HCT116 (cell line): ENCODE data around the gene NOP16. TPM values are rescaled to one million over a fixed set of nuclear protein-coding genes. Genes with fewer than 3 reads are reported as not detected.

Experiments
- ATAC-seq: fragments of 200-7000 bp; cut with Tn5 transposase; 2 replicates; pipeline ENCODE4 v1.9.1; 2020; ENCODE audit warnings: mild to moderate bottlenecking, moderate library complexity
- BruUV-seq: library from RNA; stranded (reverse); fragments of 400-500 nt; replicated peaks from 2 replicates; lab custom pipeline; 2021; lab: Mats Ljungman, UMichigan
- CTCF ChIA-PET: fragments of 300-600 bp; sonication (Branson Sonifier 250); formaldehyde crosslinking; loops from one replicate; lab custom pipeline; 2021; ENCODE audit warnings: antibody characterized with exemption; lab: Charles Lee
- POLR2A ChIA-PET: fragments of 300-600, 350-600 bp; sonication (Branson Sonifier 250); formaldehyde crosslinking; loops from one replicate; lab custom pipeline; 2021; ENCODE audit warnings: antibody characterized with exemption; lab: Charles Lee
- RAD21 ChIA-PET, 2 experiments: fragments of 300-600 bp; sonication (Branson Sonifier 250); formaldehyde crosslinking; loops; one replicate each; lab custom pipeline; 2023; ENCODE audit warnings: low total read pairs in 2 of 2; ENCODE audit not compliant: uncharacterized antibody in 2 of 2, unreplicated experiment in 2 of 2, low non-redundant PET in 1 of 2; lab: Charles Lee
- DNase-seq: peaks from one replicate; pipeline ENCODE4 v3.0.0-alpha.2; 2010; ENCODE audit warnings: low read depth, low spot score
- H2AFZ ChIP-seq: fragments of 200-600 bp; shearing (Covaris generic), sonication (generic); 2 replicates; pipeline ENCODE4 v1.6.1; 2017; ENCODE audit warnings: low read depth, mixed run types, mixed read lengths, antibody characterized with exemption, low read length; ENCODE audit not compliant: poor library complexity, severe bottlenecking
- H3K27ac ChIP-seq: 2 replicates; pipeline ENCODE4 v1.5.1; 2012; ENCODE audit warnings: low read depth, low read length
- H3K27me3 ChIP-seq: fragments of 200-600 bp; sonication (generic); 2 replicates; pipeline ENCODE4 v1.6.1; 2016; ENCODE audit warnings: mixed run types, low read length, mixed read lengths; ENCODE audit not compliant: insufficient read depth
- H3K36me3 ChIP-seq, 2 experiments: fragments of 200-500 bp in 1 of 2; fragments of 200-600 bp in 1 of 2; sonication (Bioruptor generic) in 1 of 2; sonication (generic) in 1 of 2; 2 replicates each; pipeline versions ENCODE4 v1.5.1 to v1.6.1; 2014 to 2016; ENCODE audit warnings: low read length in 2 of 2, inconsistent platforms in 1 of 2, mixed read lengths in 1 of 2, mixed run types in 1 of 2; ENCODE audit not compliant: insufficient read depth in 2 of 2, control insufficient read depth in 1 of 2
- H3K4me1 ChIP-seq, 2 experiments: fragments of 200-600 bp in 1 of 2; sonication (generic) in 1 of 2; 2 replicates each; pipeline versions ENCODE4 v1.5.1 to v1.6.1; 2012 to 2017; ENCODE audit warnings: low read length in 2 of 2, inconsistent platforms in 1 of 2, mild to moderate bottlenecking in 1 of 2, mixed read lengths in 1 of 2, mixed run types in 1 of 2, moderate library complexity in 1 of 2; ENCODE audit not compliant: insufficient read depth in 2 of 2, control insufficient read depth in 1 of 2
- H3K4me2 ChIP-seq: fragments of 200-600 bp; sonication (generic); 2 replicates; pipeline ENCODE4 v1.6.1; 2017; ENCODE audit warnings: mixed run types, low read length, mixed read lengths
- H3K4me3 ChIP-seq, 2 experiments: fragments of 200-600 bp in 1 of 2; sonication (generic) in 1 of 2; replicated peaks in 1 of 2; 2 replicates each; pipeline ENCODE4 v1.5.1; 2011 to 2016; ENCODE audit warnings: low read length in 2 of 2, control low read depth in 1 of 2, low read depth in 1 of 2, mild to moderate bottlenecking in 1 of 2, mixed read lengths in 1 of 2, mixed run types in 1 of 2
- H3K79me2 ChIP-seq: fragments of 200-600 bp; sonication (generic); 2 replicates; pipeline ENCODE4 v1.6.1; 2017; ENCODE audit warnings: mild to moderate bottlenecking, mixed run types, low read length, moderate library complexity, mixed read lengths; ENCODE audit not compliant: insufficient read depth
- H3K9ac ChIP-seq: fragments of 200-600 bp; sonication (generic); 2 replicates; pipeline ENCODE4 v1.6.1; 2016; ENCODE audit warnings: low read length, mixed read lengths
- H3K9me2 ChIP-seq: fragments of 200-600 bp; sonication (generic), shearing (Covaris generic); 2 replicates; pipeline ENCODE4 v1.6.1; 2017; ENCODE audit warnings: mixed run types, mild to moderate bottlenecking, moderate library complexity; ENCODE audit not compliant: insufficient read depth
- H3K9me3 ChIP-seq, 2 experiments: fragments of 200-500 bp in 1 of 2; fragments of 200-600 bp in 1 of 2; sonication (Bioruptor generic) in 1 of 2; sonication (generic) in 1 of 2; 2 replicates each; pipeline ENCODE4 v1.6.1; 2014 to 2017; ENCODE audit warnings: low read length in 2 of 2, mixed read lengths in 2 of 2, inconsistent platforms in 1 of 2, low read depth in 1 of 2, mild to moderate bottlenecking in 1 of 2, mixed run types in 1 of 2, moderate library complexity in 1 of 2; ENCODE audit not compliant: control insufficient read depth in 1 of 2, insufficient read depth in 1 of 2
- H4K20me1 ChIP-seq: fragments of 200-600 bp; sonication (generic), shearing (Covaris generic); 2 replicates; pipeline ENCODE4 v1.6.1; 2017; ENCODE audit warnings: mixed run types, mild to moderate bottlenecking, moderate library complexity; ENCODE audit not compliant: insufficient read depth
- CBX3 ChIP-seq: IDR thresholded peaks from 2 replicates; pipeline ENCODE4 v1.6.1; 2012; ENCODE audit warnings: low read depth
- CEBPB ChIP-seq: IDR thresholded peaks from 2 replicates; pipeline ENCODE4 v1.6.1; 2012; ENCODE audit warnings: low read depth
- CTCF ChIP-seq, 3 experiments: fragments of 200-600 bp in 1 of 3; sonication (generic) in 1 of 3; IDR thresholded peaks in 2 of 3; conservative IDR thresholded peaks in 1 of 3; 2 replicates each; pipeline ENCODE4 v1.5.1; 2012 to 2017; ENCODE audit warnings: low read depth in 2 of 3, low read length in 2 of 3, antibody characterized with exemption in 1 of 3, borderline replicate concordance in 1 of 3, control low read depth in 1 of 3, mild to moderate bottlenecking in 1 of 3, mixed read lengths in 1 of 3, mixed run types in 1 of 3, moderate library complexity in 1 of 3; ENCODE audit not compliant: insufficient read depth in 1 of 3
- EGR1 ChIP-seq: IDR thresholded peaks from 2 replicates; pipeline ENCODE4 v1.6.1; 2012; ENCODE audit warnings: low read depth
- ELF1 ChIP-seq: IDR thresholded peaks from 2 replicates; pipeline ENCODE4 v1.6.1; 2012; ENCODE audit warnings: low read depth, borderline replicate concordance
- EZH2phosphoT487 ChIP-seq: fragments of 200-600 bp; IDR thresholded peaks from 2 replicates; pipeline ENCODE4 v1.6.1; 2018; ENCODE audit warnings: antibody characterized with exemption, borderline replicate concordance
- FOSL1 ChIP-seq: IDR thresholded peaks from 2 replicates; pipeline ENCODE4 v1.6.1; 2012; ENCODE audit warnings: low read depth
- MAX ChIP-seq: IDR thresholded peaks from 2 replicates; pipeline ENCODE4 v1.6.1; 2012
- POLR2A ChIP-seq: IDR thresholded peaks from 2 replicates; pipeline ENCODE4 v1.7.0; 2011; ENCODE audit warnings: borderline replicate concordance; ENCODE audit not compliant: insufficient read depth, insufficient read length; ENCODE audit errors: extremely low read depth
- POLR2AphosphoS5 ChIP-seq: IDR thresholded peaks from 2 replicates; pipeline ENCODE4 v1.6.1; 2011; ENCODE audit warnings: mild to moderate bottlenecking, low read depth, low read length, moderate library complexity
- SIN3A ChIP-seq: IDR thresholded peaks from 2 replicates; pipeline ENCODE4 v1.6.1; 2012; ENCODE audit warnings: low read depth
- SP1 ChIP-seq: IDR thresholded peaks from 2 replicates; pipeline ENCODE4 v1.6.1; 2012; ENCODE audit warnings: low read depth
- SRF ChIP-seq: IDR thresholded peaks from 2 replicates; pipeline ENCODE4 v1.6.1; 2012; ENCODE audit warnings: low read depth
- TCF7L2 ChIP-seq: IDR thresholded peaks from 2 replicates; pipeline ENCODE4 v1.7.0; 2011; ENCODE audit warnings: borderline replicate concordance, inconsistent platforms; ENCODE audit not compliant: insufficient read depth, insufficient read length; ENCODE audit errors: extremely low read depth
- YY1 ChIP-seq: IDR thresholded peaks from 2 replicates; pipeline ENCODE4 v1.6.1; 2011; ENCODE audit warnings: low read length, low read depth, moderate library complexity, mild to moderate bottlenecking; ENCODE audit not compliant: insufficient replicate concordance; ENCODE audit errors: extremely low read depth
- ZFX ChIP-seq: fragments of 450-650 bp; IDR thresholded peaks from 2 replicates; pipeline ENCODE4 v1.6.1; 2017
- ZNF274 ChIP-seq: fragments of 200-500 bp; sonication (Bioruptor generic); IDR thresholded peaks from 2 replicates; pipeline ENCODE4 v1.6.1; 2014; ENCODE audit warnings: mild to moderate bottlenecking, low read depth, low read length, inconsistent platforms
- intact Hi-C: fragments of 100-400 bp; cut with micrococcal nuclease; formaldehyde crosslinking; loops from 2 replicates; pipeline ENCODE4 v1.10.0; 2022
- total RNA-seq: library from RNA; stranded (reverse); gene quantifications from one replicate; pipeline ENCODE4 v1.2.1, GENCODE V29; 2021; ENCODE audit not compliant: unreplicated experiment
- TF ChIP-seq, protein P1 (sequence below): IDR thresholded peaks from 2 replicates; pipeline ENCODE4 v1.6.1; 2011; ENCODE audit warnings: mild to moderate bottlenecking, low read length, moderate library complexity; ENCODE audit not compliant: insufficient replicate concordance; ENCODE audit errors: extremely low read depth
- TF ChIP-seq, protein P2 (sequence below): IDR thresholded peaks from 2 replicates; pipeline ENCODE4 v1.6.1; 2012

NOP16 gene
- total RNA-seq, 1 experiment from 2014 or later = 67.1 TPM

- TF ChIP-seq POLR2AphosphoS5 = no peak
Measured at GRCh38 chr5:176355400-176356178, 32.8 kb downstream of the NOP16 start (continued).

GRCh38 chr5:176353533-176353932 lies 34.9 kb downstream of the NOP16 start:
- POLR2A ChIA-PET = no interaction called here
- Histone ChIP-seq H2AFZ (no peak overlapping the region), H3K4me1 (no peaks in the 10 kb centered on the region), H3K4me2 (no peak overlapping the region), H3K4me3 (no peak overlapping the region), H4K20me1 (no peaks in the 10 kb centered on the region), H3K36me3 (peaks cover 29 to 55% of the 10 kb centered on the region in 2 experiments), H3K79me2 (peaks cover 77% of the 10 kb centered on the region), H3K9me2 (no peaks in the 10 kb centered on the region), H3K9me3 (no peaks in the 10 kb centered on the region)
- CTCF ChIA-PET = no interaction called here
- ATAC-seq (no peak), DNase-seq (no peak)
- BruUV-seq = no TSS peak
- intact Hi-C loops = no loop called here
- TF ChIP-seq POLR2AphosphoS5 (no peak), FOSL1 (no peak), CBX3 (no peak), ZFX (no peak), SIN3A (no peak), ZNF274 (no peak), ELF1 (no peak), YY1 (no peak), SRF (no peak), CEBPB (no peak), EZH2phosphoT487 (no peak), POLR2A (no peak), EGR1 (no peak), MAX (no peak), CTCF (IDR thresholded peaks at IDR 0.05 in 2 of 3, conservative IDR thresholded peaks at IDR 0.05 in 1 of 3; ENCODE audit: borderline replicate concordance in 1 of 3, insufficient read depth in 1 of 3, low read depth in 2 of 3, low read length in 2 of 3) (no peak), SP1 (no peak), TCF7L2 (no peak)
- TF ChIP-seq, protein P1, sequence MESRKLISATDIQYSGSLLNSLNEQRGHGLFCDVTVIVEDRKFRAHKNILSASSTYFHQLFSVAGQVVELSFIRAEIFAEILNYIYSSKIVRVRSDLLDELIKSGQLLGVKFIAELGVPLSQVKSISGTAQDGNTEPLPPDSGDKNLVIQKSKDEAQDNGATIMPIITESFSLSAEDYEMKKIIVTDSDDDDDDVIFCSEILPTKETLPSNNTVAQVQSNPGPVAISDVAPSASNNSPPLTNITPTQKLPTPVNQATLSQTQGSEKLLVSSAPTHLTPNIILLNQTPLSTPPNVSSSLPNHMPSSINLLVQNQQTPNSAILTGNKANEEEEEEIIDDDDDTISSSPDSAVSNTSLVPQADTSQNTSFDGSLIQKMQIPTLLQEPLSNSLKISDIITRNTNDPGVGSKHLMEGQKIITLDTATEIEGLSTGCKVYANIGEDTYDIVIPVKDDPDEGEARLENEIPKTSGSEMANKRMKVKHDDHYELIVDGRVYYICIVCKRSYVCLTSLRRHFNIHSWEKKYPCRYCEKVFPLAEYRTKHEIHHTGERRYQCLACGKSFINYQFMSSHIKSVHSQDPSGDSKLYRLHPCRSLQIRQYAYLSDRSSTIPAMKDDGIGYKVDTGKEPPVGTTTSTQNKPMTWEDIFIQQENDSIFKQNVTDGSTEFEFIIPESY = no peak
- TF ChIP-seq, protein P2, sequence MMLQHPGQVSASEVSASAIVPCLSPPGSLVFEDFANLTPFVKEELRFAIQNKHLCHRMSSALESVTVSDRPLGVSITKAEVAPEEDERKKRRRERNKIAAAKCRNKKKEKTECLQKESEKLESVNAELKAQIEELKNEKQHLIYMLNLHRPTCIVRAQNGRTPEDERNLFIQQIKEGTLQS = no peak
- TF ChIP-seq, all 23 proteins: peak for 0
- Histone ChIP-seq H3K9ac (no peak overlapping the region), H3K27me3 (no peaks in the 10 kb centered on the region), H3K27ac (no peak overlapping the region)
- RAD21 ChIA-PET = no interaction called here
